HepG2 (cell line): ENCODE results near the gene TCF19. TPM values are rescaled to one million over a fixed set of nuclear protein-coding genes. Genes with fewer than 3 reads are reported as not detected.

Experiments used
- FLYWCH1 ChIP-seq: sonication (generic); formaldehyde crosslinking; IDR thresholded peaks from 2 replicates; pipeline ENCODE4 v1.8.1; 2023; ENCODE audit warnings: mild to moderate bottlenecking, missing genetic modification reagents
- HOXA9 ChIP-seq: sonication (generic); formaldehyde crosslinking; IDR thresholded peaks from 2 replicates; pipeline ENCODE4 v1.8.1; 2022; ENCODE audit warnings: missing genetic modification reagents, mild to moderate bottlenecking, moderate library complexity, borderline replicate concordance
- MTA3 ChIP-seq: sonication (generic); formaldehyde crosslinking; IDR thresholded peaks from 2 replicates; pipeline ENCODE4 v1.4.0; 2020; ENCODE audit warnings: missing genetic modification reagents
- NFE2 ChIP-seq: sonication (generic); formaldehyde crosslinking; IDR thresholded peaks from 2 replicates; pipeline ENCODE4 v1.4.0; 2020; ENCODE audit warnings: missing genetic modification reagents
- NFKBIZ ChIP-seq: IDR thresholded peaks from 2 replicates; pipeline ENCODE4 v1.6.1; 2018; ENCODE audit warnings: missing genetic modification reagents, missing compliant biosample characterization
- SRSF4 ChIP-seq: fragments of 200-400 bp; formaldehyde crosslinking; IDR thresholded peaks from one replicate; pipeline ENCODE4 v1.6.1; 2018; ENCODE audit warnings: mild to moderate bottlenecking, low read depth, low read length, moderate library complexity; ENCODE audit not compliant: poor library complexity, severe bottlenecking
- ZNF629 ChIP-seq: sonication (generic); formaldehyde crosslinking; conservative IDR thresholded peaks from 2 replicates; pipeline ENCODE4 v1.5.0; 2020; ENCODE audit warnings: missing genetic modification reagents
- ZSCAN9 ChIP-seq: IDR thresholded peaks from 2 replicates; pipeline ENCODE4 v1.6.1; 2016; ENCODE audit warnings: borderline replicate concordance
- polyA plus RNA-seq, 8 experiments: library from polyadenylated mRNA; depleted of rRNA in 3 of 8; stranded (reverse) in 7 of 8; unstranded in 1 of 8; fragments of >200 nt; fragmentation: Illumina TruSeq in 4 of 8; extraction: Trizol in 4 of 8; gene quantifications; 2 replicates each; pipeline versions ENCODE4 v1.2.1 to v1.2.3, GENCODE V29; 2011 to 2016; ENCODE audit warnings: low read depth in 4 of 8, missing spikeins in 1 of 8, mixed read lengths in 1 of 8; ENCODE audit not compliant: insufficient read depth in 1 of 8
- total RNA-seq, 5 experiments: library from RNA; depleted of rRNA; stranded (reverse); fragments of >200 nt; fragmentation: Illumina TruSeq; extraction: Trizol; gene quantifications; 2 replicates each; pipeline ENCODE4 v1.2.3, GENCODE V29; 2016; ENCODE audit warnings: low read depth in 1 of 5
- TF ChIP-seq, protein P1 (sequence below): sonication (generic); formaldehyde crosslinking; IDR thresholded peaks from 2 replicates; pipeline ENCODE4 v1.8.1; 2022; ENCODE audit warnings: mild to moderate bottlenecking, missing genetic modification reagents
- TF ChIP-seq, protein P2 (sequence below): IDR thresholded peaks from 2 replicates; pipeline ENCODE4 v1.6.1; 2016; ENCODE audit warnings: control low read depth
- TF ChIP-seq, protein P3 (sequence below): sonication (generic); formaldehyde crosslinking; IDR thresholded peaks from 2 replicates; pipeline ENCODE4 v1.9.0; 2021; ENCODE audit warnings: missing genetic modification reagents, borderline replicate concordance
- TF ChIP-seq, protein P4 (sequence below): sonication (generic); formaldehyde crosslinking; IDR thresholded peaks from 2 replicates; pipeline ENCODE4 v1.9.0; 2021; ENCODE audit warnings: missing genetic modification reagents, mild to moderate bottlenecking, borderline replicate concordance
- TF ChIP-seq, protein P5 (sequence below): IDR thresholded peaks from 2 replicates; pipeline ENCODE4 v1.6.1; 2018; ENCODE audit warnings: missing genetic modification reagents, mild to moderate bottlenecking, missing compliant biosample characterization
- TF ChIP-seq, protein P6 (sequence below): sonication (generic); formaldehyde crosslinking; IDR thresholded peaks from 2 replicates; pipeline ENCODE4 v1.4.0; 2020; ENCODE audit warnings: missing genetic modification reagents, borderline replicate concordance

The TCF19 gene
- total and polyA plus RNA-seq, 2 of the 13 experiments (the other 11 are each of a cell fraction or from before 2014, with no cell fraction given): 4.9 to 22.2 TPM

DNA sequence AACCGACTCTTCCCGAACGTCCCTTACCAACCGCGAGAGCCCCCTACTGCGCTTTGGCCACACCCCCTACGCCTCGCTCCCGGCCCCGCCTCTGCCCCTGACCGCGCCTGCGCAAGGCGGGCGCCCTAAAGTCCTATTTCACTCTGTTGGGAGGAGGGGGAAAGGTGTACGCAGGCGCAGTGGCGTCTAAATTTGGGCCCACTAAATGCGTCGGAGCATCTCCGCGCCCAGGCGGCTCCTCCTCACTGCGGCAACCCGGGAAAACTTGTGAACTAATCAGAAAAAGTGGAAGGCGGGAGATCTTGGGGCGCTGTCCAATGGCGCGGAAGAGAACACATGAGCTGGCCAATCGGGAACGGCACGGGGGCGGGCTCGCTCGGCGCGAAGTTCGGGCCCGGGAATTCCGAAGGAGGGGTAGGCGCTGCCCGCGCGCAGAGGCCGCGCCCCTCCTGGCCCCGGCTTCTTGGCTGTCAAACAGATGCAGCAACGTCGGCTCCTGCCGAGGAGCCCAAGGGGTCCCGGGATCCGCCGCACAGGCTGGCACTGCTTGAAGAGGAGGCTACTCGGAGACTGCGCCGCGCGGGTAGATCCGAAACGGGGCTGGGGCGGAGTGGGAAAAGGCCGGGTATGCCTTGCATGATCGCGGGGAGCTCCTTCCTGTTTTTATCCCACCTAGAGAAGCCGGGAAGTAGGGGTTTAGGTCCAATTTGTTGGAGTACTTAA, at the start of gene TCF19 (continued):
- TF ChIP-seq, protein P1, sequence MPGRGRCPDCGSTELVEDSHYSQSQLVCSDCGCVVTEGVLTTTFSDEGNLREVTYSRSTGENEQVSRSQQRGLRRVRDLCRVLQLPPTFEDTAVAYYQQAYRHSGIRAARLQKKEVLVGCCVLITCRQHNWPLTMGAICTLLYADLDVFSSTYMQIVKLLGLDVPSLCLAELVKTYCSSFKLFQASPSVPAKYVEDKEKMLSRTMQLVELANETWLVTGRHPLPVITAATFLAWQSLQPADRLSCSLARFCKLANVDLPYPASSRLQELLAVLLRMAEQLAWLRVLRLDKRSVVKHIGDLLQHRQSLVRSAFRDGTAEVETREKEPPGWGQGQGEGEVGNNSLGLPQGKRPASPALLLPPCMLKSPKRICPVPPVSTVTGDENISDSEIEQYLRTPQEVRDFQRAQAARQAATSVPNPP (CRISPR knock-in tag): peak; percentile 72; the same call in 1 of the 2 replicates
- TF ChIP-seq ZNF629 (CRISPR knock-in tag): no peak
- TF ChIP-seq MTA3: no peak
- TF ChIP-seq, protein P2, sequence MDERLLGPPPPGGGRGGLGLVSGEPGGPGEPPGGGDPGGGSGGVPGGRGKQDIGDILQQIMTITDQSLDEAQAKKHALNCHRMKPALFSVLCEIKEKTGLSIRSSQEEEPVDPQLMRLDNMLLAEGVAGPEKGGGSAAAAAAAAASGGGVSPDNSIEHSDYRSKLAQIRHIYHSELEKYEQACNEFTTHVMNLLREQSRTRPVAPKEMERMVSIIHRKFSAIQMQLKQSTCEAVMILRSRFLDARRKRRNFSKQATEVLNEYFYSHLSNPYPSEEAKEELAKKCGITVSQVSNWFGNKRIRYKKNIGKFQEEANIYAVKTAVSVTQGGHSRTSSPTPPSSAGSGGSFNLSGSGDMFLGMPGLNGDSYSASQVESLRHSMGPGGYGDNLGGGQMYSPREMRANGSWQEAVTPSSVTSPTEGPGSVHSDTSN (CRISPR knock-in tag): no peak
- TF ChIP-seq, protein P3, sequence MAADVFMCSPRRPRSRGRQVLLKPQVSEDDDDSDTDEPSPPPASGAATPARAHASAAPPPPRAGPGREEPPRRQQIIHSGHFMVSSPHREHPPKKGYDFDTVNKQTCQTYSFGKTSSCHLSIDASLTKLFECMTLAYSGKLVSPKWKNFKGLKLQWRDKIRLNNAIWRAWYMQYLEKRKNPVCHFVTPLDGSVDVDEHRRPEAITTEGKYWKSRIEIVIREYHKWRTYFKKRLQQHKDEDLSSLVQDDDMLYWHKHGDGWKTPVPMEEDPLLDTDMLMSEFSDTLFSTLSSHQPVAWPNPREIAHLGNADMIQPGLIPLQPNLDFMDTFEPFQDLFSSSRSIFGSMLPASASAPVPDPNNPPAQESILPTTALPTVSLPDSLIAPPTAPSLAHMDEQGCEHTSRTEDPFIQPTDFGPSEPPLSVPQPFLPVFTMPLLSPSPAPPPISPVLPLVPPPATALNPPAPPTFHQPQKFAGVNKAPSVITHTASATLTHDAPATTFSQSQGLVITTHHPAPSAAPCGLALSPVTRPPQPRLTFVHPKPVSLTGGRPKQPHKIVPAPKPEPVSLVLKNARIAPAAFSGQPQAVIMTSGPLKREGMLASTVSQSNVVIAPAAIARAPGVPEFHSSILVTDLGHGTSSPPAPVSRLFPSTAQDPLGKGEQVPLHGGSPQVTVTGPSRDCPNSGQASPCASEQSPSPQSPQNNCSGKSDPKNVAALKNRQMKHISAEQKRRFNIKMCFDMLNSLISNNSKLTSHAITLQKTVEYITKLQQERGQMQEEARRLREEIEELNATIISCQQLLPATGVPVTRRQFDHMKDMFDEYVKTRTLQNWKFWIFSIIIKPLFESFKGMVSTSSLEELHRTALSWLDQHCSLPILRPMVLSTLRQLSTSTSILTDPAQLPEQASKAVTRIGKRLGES (CRISPR knock-in tag): no peak
- TF ChIP-seq NFKBIZ (CRISPR knock-in tag): no peak
- TF ChIP-seq, protein P4, sequence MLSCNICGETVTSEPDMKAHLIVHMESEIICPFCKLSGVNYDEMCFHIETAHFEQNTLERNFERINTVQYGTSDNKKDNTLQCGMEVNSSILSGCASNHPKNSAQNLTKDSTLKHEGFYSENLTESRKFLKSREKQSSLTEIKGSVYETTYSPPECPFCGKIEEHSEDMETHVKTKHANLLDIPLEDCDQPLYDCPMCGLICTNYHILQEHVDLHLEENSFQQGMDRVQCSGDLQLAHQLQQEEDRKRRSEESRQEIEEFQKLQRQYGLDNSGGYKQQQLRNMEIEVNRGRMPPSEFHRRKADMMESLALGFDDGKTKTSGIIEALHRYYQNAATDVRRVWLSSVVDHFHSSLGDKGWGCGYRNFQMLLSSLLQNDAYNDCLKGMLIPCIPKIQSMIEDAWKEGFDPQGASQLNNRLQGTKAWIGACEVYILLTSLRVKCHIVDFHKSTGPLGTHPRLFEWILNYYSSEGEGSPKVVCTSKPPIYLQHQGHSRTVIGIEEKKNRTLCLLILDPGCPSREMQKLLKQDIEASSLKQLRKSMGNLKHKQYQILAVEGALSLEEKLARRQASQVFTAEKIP: no peak
- TF ChIP-seq, protein P5, sequence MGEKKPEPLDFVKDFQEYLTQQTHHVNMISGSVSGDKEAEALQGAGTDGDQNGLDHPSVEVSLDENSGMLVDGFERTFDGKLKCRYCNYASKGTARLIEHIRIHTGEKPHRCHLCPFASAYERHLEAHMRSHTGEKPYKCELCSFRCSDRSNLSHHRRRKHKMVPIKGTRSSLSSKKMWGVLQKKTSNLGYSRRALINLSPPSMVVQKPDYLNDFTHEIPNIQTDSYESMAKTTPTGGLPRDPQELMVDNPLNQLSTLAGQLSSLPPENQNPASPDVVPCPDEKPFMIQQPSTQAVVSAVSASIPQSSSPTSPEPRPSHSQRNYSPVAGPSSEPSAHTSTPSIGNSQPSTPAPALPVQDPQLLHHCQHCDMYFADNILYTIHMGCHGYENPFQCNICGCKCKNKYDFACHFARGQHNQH (CRISPR knock-in tag): peak; percentile 44; the same call in 1 of the 2 replicates
- no peak for TF ChIP-seq NFE2
- TF ChIP-seq HOXA9: peak; percentile 86; the same call in 1 of the 2 replicates
- no peak for TF ChIP-seq SRSF4
- TF ChIP-seq FLYWCH1 (CRISPR knock-in tag): no peak
- no peak for TF ChIP-seq ZSCAN9 (CRISPR knock-in tag)
- TF ChIP-seq, protein P6, sequence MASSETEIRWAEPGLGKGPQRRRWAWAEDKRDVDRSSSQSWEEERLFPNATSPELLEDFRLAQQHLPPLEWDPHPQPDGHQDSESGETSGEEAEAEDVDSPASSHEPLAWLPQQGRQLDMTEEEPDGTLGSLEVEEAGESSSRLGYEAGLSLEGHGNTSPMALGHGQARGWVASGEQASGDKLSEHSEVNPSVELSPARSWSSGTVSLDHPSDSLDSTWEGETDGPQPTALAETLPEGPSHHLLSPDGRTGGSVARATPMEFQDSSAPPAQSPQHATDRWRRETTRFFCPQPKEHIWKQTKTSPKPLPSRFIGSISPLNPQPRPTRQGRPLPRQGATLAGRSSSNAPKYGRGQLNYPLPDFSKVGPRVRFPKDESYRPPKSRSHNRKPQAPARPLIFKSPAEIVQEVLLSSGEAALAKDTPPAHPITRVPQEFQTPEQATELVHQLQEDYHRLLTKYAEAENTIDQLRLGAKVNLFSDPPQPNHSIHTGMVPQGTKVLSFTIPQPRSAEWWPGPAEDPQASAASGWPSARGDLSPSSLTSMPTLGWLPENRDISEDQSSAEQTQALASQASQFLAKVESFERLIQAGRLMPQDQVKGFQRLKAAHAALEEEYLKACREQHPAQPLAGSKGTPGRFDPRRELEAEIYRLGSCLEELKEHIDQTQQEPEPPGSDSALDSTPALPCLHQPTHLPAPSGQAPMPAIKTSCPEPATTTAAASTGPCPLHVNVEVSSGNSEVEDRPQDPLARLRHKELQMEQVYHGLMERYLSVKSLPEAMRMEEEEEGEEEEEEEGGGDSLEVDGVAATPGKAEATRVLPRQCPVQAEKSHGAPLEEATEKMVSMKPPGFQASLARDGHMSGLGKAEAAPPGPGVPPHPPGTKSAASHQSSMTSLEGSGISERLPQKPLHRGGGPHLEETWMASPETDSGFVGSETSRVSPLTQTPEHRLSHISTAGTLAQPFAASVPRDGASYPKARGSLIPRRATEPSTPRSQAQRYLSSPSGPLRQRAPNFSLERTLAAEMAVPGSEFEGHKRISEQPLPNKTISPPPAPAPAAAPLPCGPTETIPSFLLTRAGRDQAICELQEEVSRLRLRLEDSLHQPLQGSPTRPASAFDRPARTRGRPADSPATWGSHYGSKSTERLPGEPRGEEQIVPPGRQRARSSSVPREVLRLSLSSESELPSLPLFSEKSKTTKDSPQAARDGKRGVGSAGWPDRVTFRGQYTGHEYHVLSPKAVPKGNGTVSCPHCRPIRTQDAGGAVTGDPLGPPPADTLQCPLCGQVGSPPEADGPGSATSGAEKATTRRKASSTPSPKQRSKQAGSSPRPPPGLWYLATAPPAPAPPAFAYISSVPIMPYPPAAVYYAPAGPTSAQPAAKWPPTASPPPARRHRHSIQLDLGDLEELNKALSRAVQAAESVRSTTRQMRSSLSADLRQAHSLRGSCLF (CRISPR knock-in tag): no peak
